Brain pericyte (primary cell): ENCODE data around the gene PRPF39.
"Not testable (repeated sequence)": the region's sequence is repeated elsewhere in the genome, so short reads cannot be mapped to it uniquely, and the experiment has no call there.

Experiments
- DNase-seq: peaks from one replicate; pipeline ENCODE4 v3.0.0-alpha.2; 2012; ENCODE audit warnings: low read depth, low spot score

PRPF39 gene

DNA sequence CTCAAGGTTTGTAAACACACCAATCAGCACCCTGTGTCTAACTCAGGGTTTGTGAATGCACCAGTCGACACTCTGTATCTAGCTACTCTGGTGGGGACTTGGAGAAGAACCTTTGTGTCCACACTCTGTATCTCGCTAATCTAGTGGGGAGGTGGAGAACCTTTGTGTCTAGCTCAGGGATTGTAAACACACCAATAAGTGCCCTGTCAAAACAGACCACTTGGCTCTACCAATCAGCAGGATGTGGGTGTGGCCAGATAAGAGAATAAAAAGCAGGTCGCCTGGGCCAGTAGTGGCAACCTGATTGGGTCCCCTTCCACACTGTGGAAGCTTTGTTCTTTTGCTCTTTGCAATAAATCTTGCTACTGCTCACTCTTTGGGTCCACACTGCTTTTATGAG lies 2.8 kb upstream of the PRPF39 start:
- not testable (repeated sequence) for DNase-seq

DNA sequence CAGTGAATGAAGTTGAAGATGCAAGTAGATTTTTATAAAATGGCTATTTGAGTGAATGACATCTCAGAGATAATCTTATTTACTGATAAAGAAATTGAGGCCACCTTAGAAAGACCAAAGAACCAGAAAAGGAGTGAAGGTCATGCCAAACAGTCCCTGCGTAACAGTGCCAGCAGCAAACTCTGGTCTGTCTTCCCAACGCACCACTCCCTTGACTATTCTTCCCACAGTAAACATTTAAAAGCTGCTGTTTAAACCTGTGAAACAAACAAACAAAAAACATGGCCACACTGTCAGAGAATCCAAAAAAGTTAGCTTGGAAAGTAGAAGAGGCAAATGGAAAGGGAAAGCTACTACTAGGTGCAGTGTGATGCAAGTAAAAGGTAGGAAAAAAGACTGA lies 1.5 kb upstream of the PRPF39 start:
- DNase-seq = no peak

DNA sequence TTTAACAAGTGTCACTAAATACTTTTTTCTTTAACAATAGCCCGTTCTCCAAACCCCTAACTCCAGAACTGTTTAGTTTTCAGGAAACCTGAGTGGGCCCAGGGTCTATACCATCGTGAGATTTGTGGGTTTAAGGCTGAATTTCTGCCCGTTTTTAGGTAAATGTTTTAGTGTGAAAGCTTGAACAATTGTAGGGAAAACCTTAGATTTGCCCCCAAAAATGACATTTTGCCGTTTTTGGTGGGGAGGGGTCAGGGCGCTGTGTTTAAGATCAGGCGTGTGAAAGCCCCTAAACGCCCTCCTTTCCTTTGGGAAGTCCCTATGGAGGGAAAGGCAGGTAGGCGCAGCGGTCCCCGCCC lies 320 bp upstream of the PRPF39 start:
- DNase-seq = no peak

DNA sequence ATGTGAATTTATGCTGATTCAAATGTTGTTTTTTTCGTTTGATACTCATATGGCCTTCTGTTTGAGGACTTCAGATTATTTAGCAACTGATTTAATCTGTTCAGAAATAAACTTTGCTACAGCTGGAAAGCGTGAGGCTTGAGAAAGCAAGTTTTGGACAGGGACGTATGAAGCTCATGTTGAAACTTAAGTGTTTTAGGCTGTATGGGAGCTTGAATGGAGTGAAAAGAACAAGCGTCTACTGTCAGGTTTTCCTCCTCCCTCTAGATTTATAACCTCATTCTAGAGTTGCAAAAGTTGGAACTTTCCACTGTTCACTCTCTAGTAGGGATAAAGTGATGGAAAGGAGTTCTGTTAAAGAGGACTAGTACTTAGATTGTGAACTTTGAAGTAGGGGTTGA lies 1.0 kb downstream of the PRPF39 start:
- DNase-seq = peak; percentile 5

DNA sequence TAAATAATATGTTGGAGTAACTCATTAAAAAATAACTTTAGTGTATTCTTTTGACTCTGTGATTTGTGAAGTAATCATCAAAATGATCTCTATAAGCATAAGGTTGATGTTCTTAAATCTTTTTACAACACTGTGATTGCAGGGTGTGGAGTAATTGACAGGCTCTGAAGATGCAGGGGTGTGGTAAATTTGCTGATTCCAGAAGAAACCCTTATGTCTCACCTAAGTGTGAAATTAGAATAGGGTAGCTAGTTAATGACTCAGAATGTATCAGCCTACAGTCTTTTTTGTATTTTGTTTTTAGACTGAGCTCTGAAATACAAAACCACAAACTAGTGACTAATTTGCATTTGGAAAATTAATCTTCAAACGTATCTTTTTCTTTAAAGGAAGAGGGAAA lies 5.9 kb downstream of the PRPF39 start:
- DNase-seq = no peak

DNA sequence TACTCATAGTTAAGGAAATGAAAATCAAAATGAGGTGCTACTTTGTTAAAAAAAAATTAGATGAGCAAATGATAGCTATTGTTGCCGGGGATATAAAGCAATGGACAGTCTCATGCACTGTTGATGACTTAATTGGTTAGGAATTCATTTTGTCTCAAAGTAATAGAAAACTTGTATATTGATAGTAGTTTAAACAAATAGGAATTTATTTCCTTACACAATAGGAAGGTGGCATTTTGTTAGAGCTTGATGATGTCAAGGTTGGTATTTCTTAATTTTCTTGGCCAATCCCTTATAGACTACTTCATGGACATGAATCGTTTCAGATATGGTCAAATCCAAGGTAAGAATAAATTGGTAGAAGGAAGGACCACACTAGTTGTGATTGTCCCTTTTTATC lies 7.8 kb downstream of the PRPF39 start:
- no peak for DNase-seq

DNA sequence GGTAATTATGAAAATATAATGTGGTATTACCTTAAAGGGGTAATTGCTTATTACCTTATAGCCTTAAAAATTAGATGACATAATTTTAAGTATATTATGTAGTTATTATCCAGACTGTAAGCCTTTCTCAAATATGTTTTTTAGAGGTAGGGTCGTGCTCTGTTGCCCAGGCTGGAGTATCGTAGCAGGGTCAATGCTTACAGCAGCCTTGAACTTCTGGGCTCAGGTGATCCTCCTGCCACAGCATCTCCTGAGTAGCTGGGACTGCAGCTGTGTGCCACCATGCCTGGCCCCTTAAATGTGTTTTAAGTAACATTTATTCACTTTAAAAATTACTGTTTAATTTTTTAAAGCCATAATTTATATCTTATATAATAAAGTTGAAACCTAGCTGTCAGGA lies 10.4 kb downstream of the PRPF39 start:
- DNase-seq = no peak

DNA sequence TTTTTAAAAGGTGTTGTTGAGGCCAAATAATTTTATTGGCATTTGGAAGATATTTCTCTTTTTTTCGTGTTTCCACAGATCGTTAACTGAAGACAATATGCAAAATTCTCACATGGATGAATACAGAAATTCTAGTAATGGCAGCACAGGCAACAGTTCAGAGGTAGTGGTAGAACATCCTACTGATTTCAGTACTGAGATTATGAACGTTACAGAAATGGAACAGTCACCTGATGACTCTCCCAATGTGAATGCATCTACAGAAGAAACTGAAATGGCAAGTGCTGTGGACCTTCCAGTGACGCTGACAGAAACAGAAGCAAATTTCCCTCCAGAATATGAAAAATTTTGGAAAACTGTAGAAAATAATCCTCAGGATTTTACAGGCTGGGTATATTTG lies 11.2 kb downstream of the PRPF39 start:
- DNase-seq = no peak

DNA sequence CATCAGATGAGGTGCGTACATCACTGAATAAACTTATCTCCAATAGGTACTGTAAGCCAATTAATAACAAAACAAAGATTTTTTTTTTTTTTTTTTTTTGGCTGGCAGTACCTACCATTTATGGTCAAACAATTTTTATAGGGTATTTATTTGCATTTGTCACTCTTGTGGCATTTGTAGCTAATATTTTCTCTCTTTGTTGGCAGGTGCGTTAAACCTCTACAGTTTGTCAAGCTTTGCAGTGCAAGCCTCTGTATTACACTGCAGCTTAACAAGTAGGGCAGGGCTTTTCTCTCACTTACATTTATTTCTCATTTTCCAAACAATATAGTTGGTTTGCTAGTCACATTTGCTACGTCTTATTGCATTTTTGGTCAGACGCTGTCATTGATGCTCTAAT lies 12.3 kb downstream of the PRPF39 start:
- no peak for DNase-seq

DNA sequence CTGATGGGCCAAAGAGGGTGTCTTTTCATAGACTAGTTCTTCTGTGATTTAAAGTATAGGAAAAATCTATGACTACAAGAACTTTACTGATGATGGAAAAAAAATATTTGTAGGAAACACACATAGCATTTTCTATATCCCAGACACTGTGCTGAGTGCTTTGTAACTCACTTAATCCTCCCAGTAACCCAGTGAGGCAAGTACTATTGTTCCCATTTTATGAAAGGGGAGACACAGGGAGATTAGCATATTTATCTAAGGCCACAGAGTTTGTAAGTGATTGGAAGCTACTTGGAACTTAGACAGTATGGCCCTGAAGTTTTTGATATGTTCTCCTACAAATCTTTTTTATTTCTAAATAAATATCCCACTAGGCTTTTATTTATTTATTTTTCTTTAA lies 19.9 kb downstream of the PRPF39 start:
- no peak for DNase-seq

DNA sequence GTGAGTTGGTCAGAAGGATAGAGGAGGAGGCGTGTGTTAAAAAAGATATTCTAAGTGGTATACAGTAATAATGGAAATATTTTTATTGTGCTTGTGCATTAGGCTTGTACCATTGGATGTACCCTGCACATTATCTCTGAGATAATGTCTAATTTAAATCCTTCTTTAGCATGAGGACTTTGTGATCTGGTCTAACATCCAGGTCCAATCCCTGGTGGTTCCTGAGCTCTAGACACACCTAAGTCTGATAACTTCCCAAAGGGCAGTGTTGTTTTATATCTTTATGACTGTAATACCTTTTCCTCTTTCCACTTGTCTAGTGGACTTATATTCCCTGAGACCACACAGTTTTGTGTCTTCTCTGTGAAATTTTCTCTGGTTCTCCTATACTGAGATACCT lies 20.6 kb downstream of the PRPF39 start:
- DNase-seq = no peak

DNA sequence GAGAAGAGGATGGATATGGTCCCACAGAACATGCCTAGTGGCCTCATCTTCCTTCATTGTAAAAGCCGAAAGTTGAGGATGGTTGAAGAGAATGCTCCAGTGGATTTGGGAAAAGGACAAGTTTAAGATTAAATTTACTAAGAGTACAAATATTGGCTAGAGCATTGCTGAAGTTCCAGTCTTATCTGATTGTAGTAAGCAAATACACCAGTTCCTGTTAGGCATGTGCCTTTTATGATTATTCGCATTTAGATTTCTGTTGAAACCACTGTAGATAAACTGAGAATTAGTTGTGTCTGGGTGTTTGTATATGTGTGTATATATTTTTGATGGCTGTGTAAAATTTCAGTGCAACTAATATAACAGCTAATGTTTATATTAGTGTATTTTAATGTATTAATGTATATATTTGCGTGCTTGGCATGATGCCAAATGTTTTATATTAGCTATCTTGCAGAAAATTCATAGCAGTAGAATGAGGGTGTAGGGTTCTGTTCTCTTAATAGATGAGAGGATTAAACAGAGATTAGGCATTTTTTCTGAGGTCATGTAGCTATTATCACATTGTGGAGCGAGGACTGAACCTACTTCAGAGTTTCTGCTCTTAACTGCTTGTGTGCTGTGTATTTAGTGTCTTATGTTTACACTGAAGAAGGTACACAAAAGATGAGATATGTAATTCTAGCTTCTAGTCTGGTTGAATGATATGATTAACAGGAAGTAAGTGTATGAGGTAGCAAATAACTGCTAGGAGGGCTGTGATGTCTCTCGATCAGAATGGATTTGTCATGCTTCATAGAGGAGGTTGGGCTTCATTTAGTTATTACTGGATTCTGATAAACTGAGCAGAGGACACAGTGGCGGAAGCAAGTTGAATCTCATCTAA lies 29.2 kb downstream of the PRPF39 start:
- DNase-seq = no peak

DNA sequence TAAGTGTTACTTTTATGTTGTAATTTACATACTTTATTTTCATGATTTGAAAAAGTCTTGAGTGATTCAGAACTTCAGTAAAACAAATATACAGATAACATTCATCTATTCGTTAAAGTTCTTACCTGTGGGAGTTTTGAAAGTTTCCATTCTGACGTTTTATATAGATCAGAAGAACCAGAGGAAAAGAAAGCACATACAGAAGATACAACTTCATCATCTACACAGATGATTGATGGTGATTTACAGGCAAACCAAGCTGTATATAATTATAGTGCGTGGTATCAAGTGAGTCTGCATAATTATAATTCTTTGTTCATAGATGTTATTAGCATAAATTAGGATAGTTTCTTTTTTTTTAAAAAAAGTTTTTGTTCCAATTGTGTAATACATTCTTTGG lies 30.4 kb downstream of the PRPF39 start:
- no peak for DNase-seq

DNA sequence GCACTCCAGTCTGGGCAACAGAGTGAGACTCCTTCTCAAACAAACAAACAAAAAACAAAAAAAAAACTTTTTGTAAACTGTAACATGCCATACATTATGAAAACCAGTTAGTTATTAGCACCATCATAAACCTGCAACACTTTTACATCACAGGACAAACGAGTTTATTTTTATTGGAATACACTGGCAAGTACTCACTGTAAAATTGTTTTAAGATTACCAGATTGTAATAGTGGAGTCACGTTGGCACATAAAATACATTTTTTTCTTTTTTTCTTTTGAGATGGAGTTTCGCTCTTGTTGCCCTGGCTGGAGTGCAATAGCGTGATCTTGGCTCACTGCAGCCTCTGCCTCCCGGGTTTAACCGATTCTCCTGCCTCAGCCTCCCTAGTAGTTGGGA lies 34.7 kb downstream of the PRPF39 start:
- no peak for DNase-seq

DNA sequence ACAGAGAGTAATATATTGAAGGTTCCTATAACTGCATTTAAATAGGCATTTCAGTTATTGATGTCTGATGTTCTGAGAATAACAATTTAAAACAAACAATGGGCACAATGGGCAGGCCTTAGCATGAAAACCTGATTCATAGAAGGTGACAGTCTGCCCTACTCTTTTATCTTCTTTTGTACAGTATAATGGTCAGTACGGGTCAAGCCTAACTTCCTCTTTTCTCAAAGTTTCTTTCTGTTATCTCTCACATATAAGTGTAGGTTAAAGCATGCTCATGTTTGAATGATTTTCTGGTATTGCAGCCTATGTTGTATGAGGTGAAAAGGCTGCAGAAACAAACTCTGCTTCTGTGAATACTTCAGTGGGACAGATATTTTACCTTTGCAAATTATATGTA lies 36.2 kb downstream of the PRPF39 start:
- DNase-seq = no peak

DNA sequence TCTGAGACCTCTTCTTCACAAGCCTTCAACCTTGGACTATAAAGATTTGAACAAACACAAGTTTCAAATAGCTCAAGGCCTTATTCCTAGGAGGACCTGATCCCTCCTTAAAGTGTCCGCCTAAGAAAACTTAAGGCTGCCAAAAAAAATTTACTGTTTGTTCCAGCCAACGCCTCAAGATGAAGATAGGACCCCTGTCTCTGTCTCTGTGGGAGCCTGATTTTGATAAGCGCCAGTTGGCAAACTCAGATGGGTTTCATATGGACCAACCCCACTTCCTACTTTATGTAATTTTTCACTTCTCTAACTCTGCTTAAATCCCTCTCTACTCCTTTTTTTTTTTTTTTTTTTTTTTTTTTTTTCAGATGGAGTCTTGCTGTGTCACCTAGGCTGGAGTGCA lies 39.4 kb downstream of the PRPF39 start:
- no peak for DNase-seq

DNA sequence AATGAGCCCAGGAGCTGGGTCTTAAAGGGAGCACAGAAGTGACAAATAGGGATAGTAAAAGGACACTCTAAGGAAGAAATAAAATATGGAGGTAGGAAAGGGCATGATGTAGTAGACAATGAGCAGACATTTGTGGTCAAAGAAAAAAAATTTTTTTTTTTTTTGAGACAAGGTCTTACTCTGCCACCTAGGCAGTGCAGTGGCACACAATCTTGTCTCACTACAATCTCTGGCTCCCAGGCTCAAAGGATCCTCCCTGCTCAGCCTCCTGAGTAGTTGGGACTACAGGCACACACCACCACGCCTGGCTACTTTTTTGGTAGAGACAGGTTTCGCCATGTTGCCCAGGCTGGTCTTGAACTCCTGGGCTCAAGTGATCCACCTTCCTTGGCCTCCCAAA lies 41.8 kb downstream of the PRPF39 start:
- no peak for DNase-seq

DNA sequence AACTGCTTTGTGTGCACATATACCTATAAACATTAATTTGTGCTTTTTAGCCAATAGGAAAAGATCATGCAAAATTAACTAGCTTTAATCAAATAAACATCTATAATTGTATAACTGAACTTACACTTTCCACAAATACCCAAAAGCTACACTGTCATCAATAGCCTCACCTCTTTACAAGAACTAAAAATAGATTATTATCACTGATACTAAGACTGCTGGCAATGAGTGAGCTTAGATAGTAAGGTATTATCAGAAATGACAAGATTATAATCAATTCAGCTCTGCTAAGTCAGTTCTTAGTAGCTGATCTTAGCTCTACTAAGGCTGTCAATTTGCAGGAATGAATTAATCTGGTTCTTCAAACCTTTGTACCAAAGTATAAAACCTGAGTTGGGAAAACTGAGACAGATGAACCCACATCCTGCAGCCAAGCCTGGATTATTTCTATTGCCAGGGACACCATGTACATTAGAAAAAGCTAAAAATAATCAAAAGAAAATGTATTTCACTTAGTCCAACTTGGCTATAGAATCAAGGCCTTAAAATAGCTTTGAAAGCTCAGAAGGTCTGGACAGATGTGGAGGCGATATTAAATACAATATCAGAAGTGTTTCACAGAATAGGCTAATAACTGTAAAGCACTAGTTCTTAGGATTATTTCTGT lies 45.2 kb downstream of the PRPF39 start:
- DNase-seq = no peak

DNA sequence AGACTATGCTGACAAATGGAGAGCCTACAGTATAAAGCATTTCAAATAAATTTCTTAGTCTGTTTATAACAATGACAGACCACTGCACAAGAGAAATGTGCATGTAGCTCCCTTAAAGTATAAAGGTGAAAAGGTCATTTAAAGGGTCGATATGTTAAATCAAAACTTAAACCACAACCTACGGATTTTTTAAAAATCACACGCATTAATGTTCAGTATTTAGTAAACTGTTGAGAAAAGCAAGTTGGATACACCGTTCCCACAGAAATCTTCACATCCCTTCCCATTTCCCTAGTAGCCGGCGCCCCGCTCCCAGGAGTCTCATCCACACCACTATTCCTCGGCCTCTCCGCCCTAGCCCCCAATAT lies 49.8 kb downstream of the PRPF39 start:
- no peak for DNase-seq

DNA sequence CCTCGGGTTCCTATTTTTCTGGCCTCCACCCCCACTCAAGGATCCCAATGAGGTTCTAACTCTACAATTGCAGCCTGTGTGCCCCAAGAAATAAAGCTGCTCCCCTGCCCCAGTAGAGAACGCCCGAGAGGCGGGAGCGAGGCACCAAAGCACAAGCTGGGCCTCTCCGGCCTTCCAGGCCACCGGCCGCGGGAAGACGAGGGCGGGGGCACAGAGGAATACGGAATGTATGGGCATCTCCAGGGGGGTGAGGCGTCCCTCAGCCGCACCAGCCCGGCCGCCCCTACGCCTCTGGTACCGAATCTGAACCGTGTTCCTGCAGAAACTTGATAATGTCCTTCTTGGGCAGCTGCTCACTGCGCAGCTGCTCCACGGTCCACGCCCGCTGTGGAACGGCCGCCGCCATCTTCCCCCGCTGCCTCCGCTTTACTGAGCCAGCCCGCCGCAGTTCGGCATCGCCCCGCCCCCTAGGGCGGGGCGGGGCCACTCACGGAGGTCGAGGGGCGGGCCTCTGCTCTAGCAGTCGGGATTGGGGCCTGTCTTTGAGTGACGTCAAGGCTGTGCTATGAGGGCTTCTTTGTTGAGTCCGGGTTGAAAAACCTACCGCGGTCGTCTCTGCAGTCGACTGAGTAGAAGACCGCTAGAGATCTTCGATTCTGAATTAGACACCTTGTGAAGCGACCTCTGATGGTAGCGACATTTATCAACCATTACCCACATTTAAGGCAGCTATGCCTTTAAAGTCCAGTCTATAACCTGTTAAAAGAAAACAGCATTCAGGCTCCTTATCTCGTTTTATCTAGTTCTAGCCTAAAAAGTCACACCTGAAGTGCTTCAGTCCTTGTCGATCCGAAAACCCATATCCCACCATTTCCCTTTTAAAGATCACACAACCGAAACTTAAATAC lies 50.4 kb downstream of the PRPF39 start, which contains the start of gene FKBP3:
TSS of gene FKBP3 (minus strand) at position 431 of the 908 bp plus-strand sequence. CDS start at position 406, 25 bp downstream.
- peak; percentile 93 for DNase-seq

DNA sequence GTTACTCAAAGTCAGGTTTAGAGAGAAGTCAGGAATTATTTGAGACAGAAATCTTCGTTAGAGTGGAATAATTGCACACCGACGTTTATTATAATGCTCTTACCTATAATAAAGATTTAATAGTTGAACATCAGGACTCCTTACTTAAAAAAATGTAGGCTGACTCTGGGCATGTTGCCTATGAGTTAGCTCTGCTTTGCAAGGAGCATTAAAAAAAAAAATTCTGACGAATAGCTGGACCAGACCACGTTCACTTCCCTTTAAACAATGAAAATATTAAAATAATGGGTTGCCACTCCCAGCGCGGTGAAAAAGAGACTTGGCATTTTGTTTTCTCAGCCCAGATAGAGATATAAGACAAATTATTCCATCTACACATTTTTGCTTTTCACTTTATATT lies 51.2 kb downstream of the PRPF39 start:
- DNase-seq = no peak

DNA sequence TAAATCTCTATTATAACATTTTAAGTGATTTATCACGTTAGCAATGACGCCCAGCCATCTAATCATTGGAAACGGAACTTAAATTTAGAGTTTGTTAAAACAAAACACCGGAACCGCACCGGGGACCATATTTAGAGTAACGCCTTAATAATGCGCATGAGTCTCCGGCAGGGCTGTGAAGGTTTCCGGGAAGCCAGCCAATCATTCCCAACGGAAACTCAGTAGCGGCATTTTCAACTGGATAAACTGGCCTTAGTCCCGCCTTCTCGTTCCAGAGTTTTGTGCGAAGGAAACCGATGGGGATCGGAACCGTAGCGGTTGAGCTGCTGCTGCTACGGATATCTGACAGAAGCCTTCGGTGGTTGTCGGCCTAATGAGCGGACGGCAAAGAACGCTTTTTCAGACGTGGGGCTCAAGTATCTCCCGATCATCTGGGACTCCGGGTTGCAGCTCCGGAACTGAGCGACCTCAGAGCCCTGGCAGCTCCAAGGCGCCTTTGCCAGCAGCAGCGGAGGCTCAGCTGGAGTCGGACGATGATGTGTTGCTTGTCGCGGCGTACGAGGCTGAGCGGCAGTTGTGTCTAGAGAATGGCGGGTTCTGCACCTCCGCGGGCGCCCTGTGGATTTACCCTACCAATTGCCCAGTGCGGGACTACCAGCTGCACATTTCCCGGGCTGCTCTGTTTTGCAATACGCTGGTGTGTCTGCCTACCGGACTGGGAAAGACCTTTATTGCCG lies 51.9 kb downstream of the PRPF39 start, which contains the start of gene FANCM:
TSS of gene FANCM (plus strand) at position 272 of the 737 bp plus-strand sequence. CDS start at position 374, 102 bp downstream.
- peak; percentile 86 for DNase-seq
